SK-N-SH (cell line): ENCODE results near the gene HIVEP2.

ENCODE experiments used
- EP300 ChIP-seq, 2 experiments: IDR thresholded peaks; 2 replicates each; pipeline versions ENCODE4 v1.4.0 to v1.6.1; 2012; ENCODE audit warnings: borderline replicate concordance in 1 of 2, low read depth in 1 of 2, low read length in 1 of 2
- EZH2phosphoT487 ChIP-seq: fragments of 200-600 bp; sonication (generic); IDR thresholded peaks from 2 replicates; pipeline ENCODE4 v1.6.1; 2017; ENCODE audit warnings: low read depth, mixed run types, mild to moderate bottlenecking, antibody characterized with exemption, moderate library complexity, borderline replicate concordance
- FOXJ3 ChIP-seq: sonication (generic); formaldehyde crosslinking; IDR thresholded peaks from 2 replicates; pipeline ENCODE4 v1.5.1; 2020; ENCODE audit warnings: mild to moderate bottlenecking, missing genetic modification reagents
- POLR2AphosphoS5 ChIP-seq: IDR thresholded peaks from 2 replicates; pipeline ENCODE4 v1.6.1; 2012; ENCODE audit warnings: low read depth, low read length
- RCOR1 ChIP-seq: fragments of 150-350 bp; IDR thresholded peaks from 2 replicates; pipeline ENCODE4 v1.6.1; 2017; ENCODE audit warnings: antibody characterized with exemption, low read length
- SIN3A ChIP-seq: IDR thresholded peaks from 2 replicates; pipeline ENCODE4 v1.6.1; 2012; ENCODE audit warnings: low read depth, mild to moderate bottlenecking, low read length, moderate library complexity, borderline replicate concordance
- TAF1 ChIP-seq: IDR thresholded peaks from 2 replicates; pipeline ENCODE4 v1.6.1; 2012; ENCODE audit warnings: low read depth, mild to moderate bottlenecking, low read length, moderate library complexity, borderline replicate concordance
- TF ChIP-seq, protein P1 (sequence below): fragments of 200-600 bp; sonication (generic); IDR thresholded peaks from 2 replicates; pipeline ENCODE4 v1.6.1; 2017; ENCODE audit warnings: antibody characterized with exemption, mild to moderate bottlenecking, moderate library complexity
- TF ChIP-seq, protein P2 (sequence below): IDR thresholded peaks from 2 replicates; pipeline ENCODE4 v1.4.0; 2012; ENCODE audit warnings: low read depth

DNA sequence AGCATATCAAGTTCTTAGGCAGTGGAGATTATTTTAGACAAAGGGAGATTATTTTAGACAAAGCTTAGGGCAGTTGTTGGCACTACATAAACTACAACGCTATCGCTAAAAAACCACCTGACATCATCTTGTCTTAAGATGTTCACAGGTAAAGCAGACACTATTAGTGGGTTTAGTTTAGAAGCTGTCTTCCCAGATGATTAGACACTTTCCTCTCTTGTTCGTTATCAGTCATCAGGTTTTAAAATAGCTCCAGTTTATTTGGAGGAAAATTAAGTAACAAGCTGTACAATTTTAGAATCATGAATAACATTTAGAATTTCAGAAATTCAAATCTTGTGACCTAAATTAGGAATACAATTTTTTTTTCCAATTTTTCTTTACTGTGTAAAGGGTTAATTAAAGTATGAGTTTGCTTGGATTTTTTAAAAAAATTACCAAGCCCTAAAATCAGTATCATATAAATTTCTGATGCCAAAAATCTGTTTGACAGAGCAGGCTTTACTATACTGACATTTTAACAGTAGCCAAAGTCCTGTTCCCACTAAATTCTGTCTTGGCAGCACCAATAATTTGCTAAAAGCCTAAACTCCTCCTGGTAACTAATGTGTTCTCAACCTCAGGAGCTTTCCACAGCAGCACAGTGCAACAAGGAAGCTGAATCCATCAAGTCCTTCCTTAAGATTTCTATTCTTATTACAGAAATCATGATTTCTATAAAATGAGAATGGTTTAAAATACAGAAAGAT lies 109.0 kb downstream of the HIVEP2 start:
- TF ChIP-seq, protein P1, sequence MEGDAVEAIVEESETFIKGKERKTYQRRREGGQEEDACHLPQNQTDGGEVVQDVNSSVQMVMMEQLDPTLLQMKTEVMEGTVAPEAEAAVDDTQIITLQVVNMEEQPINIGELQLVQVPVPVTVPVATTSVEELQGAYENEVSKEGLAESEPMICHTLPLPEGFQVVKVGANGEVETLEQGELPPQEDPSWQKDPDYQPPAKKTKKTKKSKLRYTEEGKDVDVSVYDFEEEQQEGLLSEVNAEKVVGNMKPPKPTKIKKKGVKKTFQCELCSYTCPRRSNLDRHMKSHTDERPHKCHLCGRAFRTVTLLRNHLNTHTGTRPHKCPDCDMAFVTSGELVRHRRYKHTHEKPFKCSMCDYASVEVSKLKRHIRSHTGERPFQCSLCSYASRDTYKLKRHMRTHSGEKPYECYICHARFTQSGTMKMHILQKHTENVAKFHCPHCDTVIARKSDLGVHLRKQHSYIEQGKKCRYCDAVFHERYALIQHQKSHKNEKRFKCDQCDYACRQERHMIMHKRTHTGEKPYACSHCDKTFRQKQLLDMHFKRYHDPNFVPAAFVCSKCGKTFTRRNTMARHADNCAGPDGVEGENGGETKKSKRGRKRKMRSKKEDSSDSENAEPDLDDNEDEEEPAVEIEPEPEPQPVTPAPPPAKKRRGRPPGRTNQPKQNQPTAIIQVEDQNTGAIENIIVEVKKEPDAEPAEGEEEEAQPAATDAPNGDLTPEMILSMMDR = no peak
- TF ChIP-seq RCOR1 = no peak
- TF ChIP-seq EZH2phosphoT487 = no peak
- TF ChIP-seq, protein P2, sequence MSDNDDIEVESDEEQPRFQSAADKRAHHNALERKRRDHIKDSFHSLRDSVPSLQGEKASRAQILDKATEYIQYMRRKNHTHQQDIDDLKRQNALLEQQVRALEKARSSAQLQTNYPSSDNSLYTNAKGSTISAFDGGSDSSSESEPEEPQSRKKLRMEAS = no peak
- no peak for TF ChIP-seq TAF1
- TF ChIP-seq POLR2AphosphoS5 = no peak
- no peak for TF ChIP-seq FOXJ3 (CRISPR knock-in tag)
- no peak for TF ChIP-seq SIN3A
- no peak for TF ChIP-seq EP300 (IDR thresholded peaks at IDR 0.05; ENCODE audit: borderline replicate concordance in 1 of 2, low read depth in 1 of 2, low read length in 1 of 2)
